H9 (cell line): ENCODE data around the gene PTPRR. TPM values are rescaled to one million over a fixed set of nuclear protein-coding genes. Genes with fewer than 3 reads are reported as not detected.

Experiments used
- DNase-seq: peaks from one replicate; pipeline ENCODE4 v3.0.0-alpha.2; 2017
- H2AFZ ChIP-seq: one replicate; pipeline ENCODE4 v1.6.1; 2013; ENCODE audit warnings: mild to moderate bottlenecking, low read length, control low read depth, moderate library complexity
- H2AK5ac ChIP-seq: 2 replicates; pipeline ENCODE4 v1.6.1; 2013; ENCODE audit warnings: low read length, control low read depth, mixed read lengths; ENCODE audit not compliant: insufficient read length
- H2BK120ac ChIP-seq: one replicate; pipeline ENCODE4 v1.6.1; 2013; ENCODE audit warnings: low read depth, mild to moderate bottlenecking, low read length, control low read depth, inconsistent platforms; ENCODE audit not compliant: poor library complexity, severe bottlenecking
- H2BK12ac ChIP-seq: 2 replicates; pipeline ENCODE4 v1.6.1; 2013; ENCODE audit warnings: low read length, control low read depth, mixed read lengths, low read depth; ENCODE audit not compliant: insufficient read length
- H2BK15ac ChIP-seq: 2 replicates; pipeline ENCODE4 v1.6.1; 2013; ENCODE audit warnings: low read depth, low read length, control low read depth
- H2BK20ac ChIP-seq: one replicate; pipeline ENCODE4 v1.6.1; 2013; ENCODE audit warnings: low read depth, mild to moderate bottlenecking, low read length, control low read depth, inconsistent platforms; ENCODE audit not compliant: poor library complexity, severe bottlenecking
- H2BK5ac ChIP-seq: 2 replicates; pipeline ENCODE4 v1.6.1; 2013; ENCODE audit warnings: low read length, control low read depth, mixed read lengths; ENCODE audit not compliant: insufficient read length
- H3K14ac ChIP-seq: 2 replicates; pipeline ENCODE4 v1.6.1; 2013; ENCODE audit warnings: low read length, control low read depth; ENCODE audit not compliant: insufficient read depth
- H3K18ac ChIP-seq: 2 replicates; pipeline ENCODE4 v1.6.1; 2013; ENCODE audit warnings: low read depth, mild to moderate bottlenecking, mixed read lengths, low read length, control low read depth; ENCODE audit not compliant: insufficient read length
- H3K23ac ChIP-seq: 2 replicates; pipeline ENCODE4 v1.6.1; 2013; ENCODE audit warnings: low read length, control low read depth, mixed read lengths, low read depth; ENCODE audit not compliant: insufficient read length
- H3K23me2 ChIP-seq: 2 replicates; pipeline ENCODE4 v1.6.1; 2013; ENCODE audit warnings: low read depth, mild to moderate bottlenecking, mixed read lengths, low read length, control low read depth; ENCODE audit not compliant: insufficient read length, poor library complexity, severe bottlenecking
- H3K27ac ChIP-seq: 2 replicates; pipeline ENCODE4 v1.5.1; 2013; ENCODE audit warnings: low read length, control low read depth, mixed read lengths, low read depth; ENCODE audit not compliant: insufficient read length
- H3K27me3 ChIP-seq: 2 replicates; pipeline ENCODE4 v1.6.1; 2013; ENCODE audit warnings: low read length, control low read depth, inconsistent platforms; ENCODE audit not compliant: insufficient read depth
- H3K4ac ChIP-seq: 2 replicates; pipeline ENCODE4 v1.6.1; 2013; ENCODE audit warnings: low read depth, mild to moderate bottlenecking, control low read depth, inconsistent platforms, low read length, moderate library complexity
- H3K4me1 ChIP-seq: 2 replicates; pipeline ENCODE4 v1.6.1; 2013; ENCODE audit warnings: low read length, control low read depth, inconsistent platforms; ENCODE audit not compliant: insufficient read depth
- H3K4me2 ChIP-seq: 2 replicates; pipeline ENCODE4 v1.6.1; 2013; ENCODE audit warnings: low read length, control low read depth, mixed read lengths; ENCODE audit not compliant: insufficient read length, insufficient read depth
- H3K56ac ChIP-seq: 2 replicates; pipeline ENCODE4 v1.6.1; 2013; ENCODE audit warnings: low read depth, mild to moderate bottlenecking, mixed read lengths, low read length, control low read depth; ENCODE audit not compliant: insufficient read length
- H3K79me1 ChIP-seq: 2 replicates; pipeline ENCODE4 v1.6.1; 2013; ENCODE audit warnings: low read depth, mild to moderate bottlenecking, moderate library complexity, low read length, control low read depth, inconsistent platforms; ENCODE audit not compliant: insufficient read depth, poor library complexity, severe bottlenecking
- H3K79me2 ChIP-seq: 2 replicates; pipeline ENCODE4 v1.6.1; 2013; ENCODE audit warnings: low read length, control low read depth, inconsistent platforms; ENCODE audit not compliant: insufficient read depth
- H3K9ac ChIP-seq: 2 replicates; pipeline ENCODE4 v1.6.1; 2013; ENCODE audit warnings: low read length, control low read depth, mixed read lengths; ENCODE audit not compliant: insufficient read length; ENCODE audit errors: extremely low read depth
- H3K9me3 ChIP-seq: one replicate; pipeline ENCODE4 v1.6.1; 2013; ENCODE audit warnings: low read depth, low read length, inconsistent platforms; ENCODE audit not compliant: control insufficient read depth
- H3T11ph ChIP-seq: one replicate; pipeline ENCODE4 v1.6.1; 2013; ENCODE audit warnings: mild to moderate bottlenecking, low read length, control low read depth, inconsistent platforms
- H4K20me1 ChIP-seq: one replicate; pipeline ENCODE4 v1.6.1; 2013; ENCODE audit not compliant: control insufficient read depth, insufficient read length, insufficient read depth
- H4K5ac ChIP-seq: 2 replicates; pipeline ENCODE4 v1.6.1; 2013; ENCODE audit warnings: low read depth, mild to moderate bottlenecking, mixed read lengths, low read length, control low read depth; ENCODE audit not compliant: insufficient read length
- H4K8ac ChIP-seq: replicated peaks from 2 replicates; pipeline ENCODE4 v1.6.1; 2013; ENCODE audit warnings: low read length, control low read depth, mixed read lengths, low read depth; ENCODE audit not compliant: insufficient read length
- H4K91ac ChIP-seq: 2 replicates; pipeline ENCODE4 v1.6.1; 2013; ENCODE audit warnings: low read depth, mild to moderate bottlenecking, moderate library complexity, mixed read lengths, low read length, control low read depth; ENCODE audit not compliant: insufficient read length
- H3K27ac Mint-ChIP-seq, 3 experiments: 2 replicates in 2 of 3; 3 replicates in 1 of 3; pipeline ENCODE4 v1.8.0; 2020 to 2021; ENCODE audit warnings: mixed read lengths in 3 of 3, mild to moderate bottlenecking in 1 of 3, moderate library complexity in 1 of 3
- H3K27me3 Mint-ChIP-seq: 2 replicates; pipeline ENCODE4 v1.8.0; 2021; ENCODE audit warnings: low read depth, mild to moderate bottlenecking, moderate library complexity, mixed read lengths
- H3K36me3 Mint-ChIP-seq, 3 experiments: 2 replicates in 2 of 3; 3 replicates in 1 of 3; pipeline ENCODE4 v1.8.0; 2020 to 2021; ENCODE audit warnings: low read depth in 3 of 3, mixed read lengths in 3 of 3; ENCODE audit not compliant: insufficient read depth in 1 of 3
- H3K4me1 Mint-ChIP-seq, 2 experiments: 2 replicates each; pipeline ENCODE4 v1.8.0; 2020; ENCODE audit warnings: mixed read lengths in 2 of 2
- H3K4me3 Mint-ChIP-seq, 2 experiments: 2 replicates in 1 of 2; 3 replicates in 1 of 2; pipeline ENCODE4 v1.8.0; 2020 to 2021; ENCODE audit warnings: mild to moderate bottlenecking in 2 of 2, mixed read lengths in 2 of 2, moderate library complexity in 1 of 2
- H3K9me3 Mint-ChIP-seq, 2 experiments: 2 replicates in 1 of 2; 3 replicates in 1 of 2; pipeline ENCODE4 v1.8.0; 2020; ENCODE audit warnings: mild to moderate bottlenecking in 2 of 2, mixed read lengths in 2 of 2, moderate library complexity in 1 of 2
- CTCF ChIP-seq: fragments of 200-600 bp; sonication (generic); conservative IDR thresholded peaks from 3 replicates; pipeline ENCODE4 v1.8.0; 2021; ENCODE audit warnings: antibody characterized with exemption, mild to moderate bottlenecking
- WGBS: extraction: QIAGEN DNeasy Blood & Tissue Kit; methylation state at CpG from one replicate; pipeline ENCODE4 v1.1.7; 2013; ENCODE audit warnings: missing lambda C conversion rate, low lambda C conversion rate, mixed read lengths; ENCODE audit not compliant: insufficient read length; ENCODE audit errors: extremely low coverage; 5-methylcytosine and 5-hydroxymethylcytosine counted together
- total RNA-seq: library from RNA; stranded (reverse); gene quantifications from 2 replicates; pipeline ENCODE4 v1.2.1, GENCODE V29; 2021

Gene PTPRR
- total RNA-seq, 1 experiment from 2014 or later = 0.22 TPM

DNA sequence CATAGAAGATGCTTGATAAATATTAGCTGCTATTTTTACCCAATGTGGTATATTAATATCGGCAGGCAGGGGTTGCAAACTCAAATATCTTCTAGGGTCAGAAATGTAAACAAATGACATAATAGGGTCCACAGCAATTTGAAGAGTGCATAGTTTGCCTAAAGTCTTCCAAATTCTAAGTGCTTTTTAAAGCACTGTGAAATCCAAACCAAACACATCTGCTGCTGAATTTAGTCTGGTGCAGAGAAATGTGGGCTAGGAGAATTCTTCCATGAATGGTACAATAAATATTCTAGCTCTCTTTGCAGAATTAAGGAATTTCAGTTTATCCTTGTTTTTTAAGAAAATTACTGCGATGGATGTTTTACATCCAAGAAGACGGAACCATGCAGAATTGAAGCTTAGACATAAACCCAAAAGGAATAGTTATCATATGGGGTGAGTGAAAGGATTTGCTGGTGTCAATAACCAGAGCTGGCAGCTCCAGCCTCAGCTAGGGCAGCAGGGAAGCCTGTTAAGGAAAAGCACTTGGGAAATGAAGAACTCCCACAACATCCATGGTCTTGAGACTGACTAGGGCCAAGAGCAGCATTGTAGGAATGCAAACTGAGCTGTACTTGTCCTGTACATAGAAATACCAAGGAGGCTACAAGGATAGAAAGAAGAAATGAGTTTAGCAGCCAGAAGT is 65.5 kb downstream of the PTPRR start:
- Histone ChIP-seq H2BK12ac (no peak overlapping the region), H3K4me2 (no peak overlapping the region)
- no peak for TF ChIP-seq CTCF

More for the DNA sequence above, 65.5 kb downstream of the PTPRR start:
- Mint-ChIP-seq H3K9me3 (no peaks in the 10 kb centered on the region), H3K27me3 (no peaks in the 10 kb centered on the region), H3K36me3 (no peaks in the 10 kb centered on the region), H3K27ac (no peak overlapping the region; a peak in 1 of 7 replicates), H3K4me1 (peaks cover 11 to 13% of the 10 kb centered on the region in 2 experiments), H3K4me3 (no peak overlapping the region)
- no peaks in the 10 kb centered on the region for H3K79me2 ChIP-seq
- H3K18ac ChIP-seq = no peak overlapping the region
- no peaks in the 10 kb centered on the region for H3K79me1 ChIP-seq
- peaks cover 2% of the 10 kb centered on the region; the same call in 1 of the 2 replicates for H3K4me1 ChIP-seq
- H4K8ac ChIP-seq = no peak overlapping the region
- H3K23ac ChIP-seq = no peak overlapping the region
- no peak overlapping the region for H2AK5ac ChIP-seq
- no peak overlapping the region for H3K56ac ChIP-seq
- H4K5ac ChIP-seq = no peak overlapping the region
- no peak overlapping the region for H3T11ph ChIP-seq
- H2BK15ac ChIP-seq = no peak overlapping the region
- no peak overlapping the region for H3K9ac ChIP-seq
- H3K9me3 ChIP-seq = no peaks in the 10 kb centered on the region
- DNase-seq = no peak
- no peak overlapping the region for H4K91ac ChIP-seq
- no peak overlapping the region for H3K4ac ChIP-seq
- H2AFZ ChIP-seq = no peak overlapping the region
- H3K27ac ChIP-seq = no peak overlapping the region
- H2BK120ac ChIP-seq = no peak overlapping the region
- H2BK5ac ChIP-seq = no peak overlapping the region
- no peaks in the 10 kb centered on the region for H3K23me2 ChIP-seq
- H3K14ac ChIP-seq = no peak overlapping the region
- WGBS = no CpG with 5 or more reads among the region's 3 CpGs
- no peak overlapping the region for H2BK20ac ChIP-seq
- H4K20me1 ChIP-seq = no peaks in the 10 kb centered on the region
- H3K27me3 ChIP-seq = peaks cover 2% of the 10 kb centered on the region; the same call in 1 of the 2 replicates
